ENCODE measurements around the gene UBE2D3. TPM values are rescaled to one million over a fixed set of nuclear protein-coding genes. Genes with fewer than 3 reads are reported as not detected.

Gene UBE2D3
- total RNA-seq, 3 donors from 2014 or later: 575 to 579 (median 577) TPM

DNA sequence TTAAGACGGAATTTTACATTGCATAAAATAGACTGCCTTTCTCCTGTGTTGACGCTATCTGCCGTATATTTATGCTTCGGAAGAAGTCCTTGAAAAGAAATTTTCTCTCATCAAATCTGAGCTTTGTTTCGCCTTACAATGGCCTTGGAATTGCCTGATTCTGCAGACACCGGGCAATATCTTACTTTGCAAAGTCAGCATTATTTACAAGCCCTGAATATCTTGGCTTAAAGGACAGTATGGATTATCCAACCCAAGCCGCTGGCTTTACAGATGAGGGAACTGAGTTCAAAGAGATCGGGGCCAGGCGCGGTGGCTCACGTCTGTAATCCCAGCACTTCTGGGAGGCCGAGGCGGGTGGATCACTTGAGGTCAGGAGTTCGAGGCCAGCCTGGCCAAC lies 65.4 kb downstream of the UBE2D3 start:
- Mint-ChIP-seq H3K4me3 (peak overlapping the region; percentile 92), H3K9me3 (no peaks in the 10 kb centered on the region), H3K27me3 (ENCODE audit: low read depth) (no peaks in the 10 kb centered on the region), H3K4me1 (ENCODE audit: low read depth) (peaks cover 30% of the 10 kb centered on the region), H3K36me3 (ENCODE audit: insufficient read depth) (peaks cover 3% of the 10 kb centered on the region)
- ATAC-seq (no peak), DNase-seq (no peak)

DNA sequence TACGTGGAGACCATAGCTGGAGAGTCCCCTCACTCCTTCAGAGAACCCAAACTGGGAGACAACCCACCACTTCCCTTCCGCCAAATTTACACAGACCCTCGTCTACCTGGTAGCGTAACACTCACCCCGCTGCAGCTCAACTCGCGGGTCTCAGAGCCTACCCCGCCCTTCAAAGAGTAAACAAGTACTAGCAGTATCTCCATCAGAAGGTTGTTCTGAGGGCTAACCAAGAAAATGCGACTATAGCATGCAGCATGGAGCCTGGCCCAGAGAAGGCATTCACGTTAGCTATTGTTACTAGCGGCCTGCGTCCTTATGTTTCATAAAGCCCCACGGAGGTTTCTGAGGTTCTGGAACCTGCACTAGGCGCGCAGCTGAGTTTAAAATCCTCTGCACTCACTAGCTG lies 66.1 kb downstream of the UBE2D3 start:
- DNase-seq (no peak), ATAC-seq (peak in 1 of 2 donors; percentile 16)
- H3K4me3 Mint-ChIP-seq: peak overlapping the region; percentile 92
- H3K9me3 Mint-ChIP-seq: no peaks in the 10 kb centered on the region
- peaks cover 31% of the 10 kb centered on the region for H3K4me1 Mint-ChIP-seq (ENCODE audit: low read depth)
- H3K36me3 Mint-ChIP-seq (ENCODE audit: insufficient read depth): peaks cover 3% of the 10 kb centered on the region
- no peaks in the 10 kb centered on the region for H3K27me3 Mint-ChIP-seq (ENCODE audit: low read depth)

DNA sequence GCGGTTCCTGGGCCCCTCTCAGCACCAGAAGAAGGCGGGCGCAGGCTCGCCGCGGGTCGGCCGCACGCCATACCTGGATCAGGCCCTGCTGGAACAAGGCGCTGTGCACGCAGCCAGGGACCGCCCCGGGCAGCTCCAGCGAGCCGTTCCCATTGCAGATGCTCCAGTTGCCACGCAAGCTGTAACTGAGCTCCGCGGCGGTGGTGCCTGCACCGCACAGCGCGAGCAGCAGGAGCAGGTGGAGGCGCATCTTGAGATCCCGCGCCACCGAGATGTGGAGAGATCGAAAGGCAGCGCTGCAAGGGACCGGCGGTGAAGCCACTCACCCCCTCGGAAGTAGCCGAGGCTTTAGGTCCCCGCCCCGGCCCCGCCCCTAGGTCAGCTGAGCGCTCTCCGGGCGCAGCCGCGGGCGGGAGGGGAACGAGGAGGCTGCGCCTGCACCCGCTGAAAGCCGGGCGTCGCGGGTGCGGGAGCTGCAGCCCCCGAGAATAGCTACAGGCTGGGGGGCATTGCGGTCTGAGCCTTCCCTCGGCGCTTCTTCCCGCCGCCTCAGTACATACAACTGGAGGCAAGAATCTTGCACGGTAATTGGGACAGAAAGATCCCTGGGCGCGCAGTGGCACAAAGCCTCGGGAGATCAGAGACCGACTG lies 66.6 kb downstream of the UBE2D3 start, which contains the start of gene MANBA:
MANBA (minus strand) TSS at position 324 of the 651 bp plus-strand sequence; CDS start at position 250, 74 bp downstream.
- Mint-ChIP-seq H3K27me3 (ENCODE audit: low read depth) (no peaks in the 10 kb centered on the region), H3K36me3 (ENCODE audit: insufficient read depth) (peaks cover 3% of the 10 kb centered on the region), H3K4me1 (ENCODE audit: low read depth) (peaks cover 36% of the 10 kb centered on the region), H3K4me3 (peak within 1 kb of the TSS; percentile 92), H3K9me3 (no peaks in the 10 kb centered on the region)
- ATAC-seq: peak; percentile 95 to 97
- peak; percentile 70 for DNase-seq

DNA sequence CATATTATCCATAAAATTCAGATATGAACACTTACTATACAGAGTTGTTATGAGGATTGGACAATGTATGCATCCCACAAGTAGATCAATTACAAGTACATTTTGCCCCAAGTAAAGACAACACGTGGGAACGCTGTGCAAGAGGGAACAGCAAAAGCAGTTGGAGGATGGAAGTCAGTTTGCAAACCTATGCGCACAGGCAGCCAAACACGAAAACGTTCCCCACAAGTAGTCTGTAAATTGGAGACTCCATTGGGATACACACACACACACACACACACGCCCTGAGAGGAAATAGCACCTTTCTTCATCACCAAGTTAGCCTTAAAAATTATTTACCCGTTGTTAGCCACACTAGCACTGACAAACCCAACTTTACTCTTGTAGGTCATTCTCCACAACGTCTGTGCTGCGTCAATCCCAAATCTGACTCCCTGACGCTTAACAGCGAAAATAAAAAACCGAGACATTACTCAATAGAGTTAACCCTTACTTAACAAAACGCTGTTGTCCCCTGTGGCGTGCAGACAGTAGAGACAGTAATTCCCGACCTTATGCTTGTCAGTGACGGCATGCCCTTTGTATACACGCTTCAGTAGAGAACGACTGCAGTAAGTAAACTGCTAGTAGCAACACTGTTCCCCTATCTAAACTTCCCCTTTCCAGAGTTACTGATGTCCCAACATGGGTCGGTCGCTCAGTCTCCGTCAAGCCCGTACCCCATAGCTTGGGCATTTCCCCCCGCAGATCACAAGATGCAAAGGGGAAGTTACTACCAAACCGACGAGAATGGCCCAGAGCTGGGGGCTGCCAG lies 67.3 kb downstream of the UBE2D3 start:
- Mint-ChIP-seq H3K9me3 (no peaks in the 10 kb centered on the region), H3K4me1 (ENCODE audit: low read depth) (peaks cover 36% of the 10 kb centered on the region), H3K36me3 (ENCODE audit: insufficient read depth) (peaks cover 3% of the 10 kb centered on the region), H3K4me3 (peak overlapping the region; percentile 92), H3K27me3 (ENCODE audit: low read depth) (no peaks in the 10 kb centered on the region)
- DNase-seq: no peak
- ATAC-seq: peak; percentile 41 to 48

DNA sequence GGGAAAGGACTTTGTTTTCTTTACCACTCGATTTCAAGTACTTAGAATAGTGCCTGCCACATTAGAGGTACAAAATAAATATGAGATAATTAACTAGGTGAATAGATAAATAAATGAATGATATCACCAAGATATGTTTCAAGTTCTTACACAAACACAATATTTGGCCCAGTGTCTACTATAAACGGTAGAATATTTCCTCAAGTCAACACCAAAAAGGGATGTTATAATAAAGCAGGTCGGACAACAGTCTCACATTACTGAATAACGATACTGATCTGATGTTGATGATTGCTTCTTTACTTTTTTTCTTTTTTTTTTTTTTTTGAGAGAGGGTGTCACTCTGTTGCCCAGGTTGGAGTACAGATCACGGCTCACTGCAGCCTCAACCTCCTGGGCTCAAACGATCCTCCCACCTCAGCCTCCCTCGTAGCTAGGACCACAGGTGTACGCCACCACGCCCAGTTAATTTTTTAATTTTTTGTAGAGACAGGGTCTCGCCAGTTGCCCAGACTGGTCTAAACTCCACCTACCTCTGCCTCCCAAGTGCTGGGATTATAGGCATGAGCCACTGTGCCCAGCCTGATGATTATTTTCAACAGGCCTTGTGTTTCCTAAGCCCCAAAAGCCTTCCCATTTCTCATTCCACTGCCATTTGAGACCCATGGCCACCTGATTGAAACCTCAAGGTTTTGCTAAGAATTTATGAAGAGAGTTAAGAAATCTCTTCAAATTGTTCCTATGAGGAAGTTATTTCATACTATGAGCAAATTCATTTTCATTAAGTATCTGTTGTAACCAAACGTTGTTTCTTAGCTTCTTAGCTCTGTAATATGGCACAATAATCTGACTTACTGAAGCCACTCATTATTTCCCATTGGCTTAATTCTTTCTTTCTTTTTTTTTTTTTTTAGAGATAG lies 68.8 kb downstream of the UBE2D3 start:
- Mint-ChIP-seq H3K4me3 (no peak overlapping the region), H3K4me1 (ENCODE audit: low read depth) (peaks cover 36% of the 10 kb centered on the region), H3K27me3 (ENCODE audit: low read depth) (no peaks in the 10 kb centered on the region), H3K9me3 (no peaks in the 10 kb centered on the region), H3K36me3 (ENCODE audit: insufficient read depth) (peaks cover 3% of the 10 kb centered on the region)
- DNase-seq (no peak), ATAC-seq (no peak)

DNA sequence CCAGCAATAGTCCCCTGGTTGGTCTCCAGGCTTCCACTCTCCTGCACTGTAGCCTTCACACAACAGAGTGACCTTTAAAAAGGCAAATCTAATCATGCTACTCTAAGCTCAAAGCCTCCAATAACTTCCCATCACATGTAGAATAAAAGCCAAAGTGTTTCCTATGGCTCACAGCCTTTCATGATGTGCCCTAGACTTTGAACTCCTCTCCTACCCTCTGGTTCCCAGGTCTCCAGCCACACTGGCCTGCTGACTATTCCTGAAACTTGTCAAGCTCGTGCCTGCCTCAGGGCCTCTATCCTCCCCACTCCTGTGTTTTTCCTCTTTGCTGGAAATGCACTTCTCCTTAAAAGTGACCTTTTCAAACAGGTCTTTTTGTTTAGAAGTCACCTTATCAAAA lies 69.7 kb downstream of the UBE2D3 start:
- Mint-ChIP-seq H3K4me3 (no peak overlapping the region), H3K9me3 (no peaks in the 10 kb centered on the region), H3K36me3 (ENCODE audit: insufficient read depth) (peaks cover 3% of the 10 kb centered on the region), H3K27me3 (ENCODE audit: low read depth) (no peaks in the 10 kb centered on the region), H3K4me1 (ENCODE audit: low read depth) (peaks cover 36% of the 10 kb centered on the region)
- no peak for DNase-seq
- no peak for ATAC-seq

DNA sequence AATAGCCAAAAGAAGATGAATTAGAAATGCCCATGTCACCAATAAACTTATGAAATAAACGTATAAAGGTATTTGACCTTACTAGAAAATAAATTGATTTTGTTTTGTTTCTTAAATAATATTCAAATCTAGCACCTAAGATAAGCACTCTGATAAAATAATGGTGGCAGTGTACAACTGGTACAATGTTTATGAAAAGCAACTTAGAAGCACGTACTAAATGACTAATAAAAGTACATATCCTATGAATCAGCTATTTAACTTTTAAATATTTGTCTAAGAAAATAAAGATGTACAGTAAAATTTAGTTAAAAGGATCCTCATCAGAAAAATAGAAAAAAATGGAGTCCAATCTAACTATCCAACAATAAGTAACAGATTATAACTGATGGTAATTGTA lies 73.3 kb downstream of the UBE2D3 start:
- Mint-ChIP-seq H3K9me3 (no peaks in the 10 kb centered on the region), H3K36me3 (ENCODE audit: insufficient read depth) (peaks cover 12% of the 10 kb centered on the region), H3K27me3 (ENCODE audit: low read depth) (no peaks in the 10 kb centered on the region), H3K4me3 (no peak overlapping the region), H3K4me1 (ENCODE audit: low read depth) (peaks cover 15% of the 10 kb centered on the region)
- ATAC-seq (no peak), DNase-seq (no peak)

DNA sequence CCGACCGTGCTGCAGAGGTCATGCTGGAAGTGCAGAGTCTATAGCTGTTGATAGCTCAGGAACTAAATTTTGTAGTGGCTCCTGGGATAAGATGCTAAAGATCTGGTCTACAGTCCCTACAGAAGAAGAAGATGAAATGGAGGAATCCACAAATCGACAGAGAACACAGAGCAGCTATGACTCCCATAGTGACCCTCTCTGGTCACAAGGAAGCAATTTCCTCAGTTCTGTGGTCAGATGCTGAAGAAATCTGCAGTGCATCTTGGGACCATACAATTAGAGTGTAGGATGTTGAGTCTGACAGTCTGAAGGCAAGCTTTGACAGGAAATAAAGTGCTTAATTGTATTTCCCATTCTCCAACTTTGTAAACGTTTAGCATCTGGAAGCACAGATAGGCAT lies 75.4 kb downstream of the UBE2D3 start:
- Mint-ChIP-seq H3K4me3 (no peak overlapping the region), H3K36me3 (ENCODE audit: insufficient read depth) (peaks cover 9% of the 10 kb centered on the region), H3K4me1 (ENCODE audit: low read depth) (peaks cover 6% of the 10 kb centered on the region), H3K27me3 (ENCODE audit: low read depth) (no peaks in the 10 kb centered on the region), H3K9me3 (no peaks in the 10 kb centered on the region)
- ATAC-seq (no peak), DNase-seq (no peak)

Other genes starting within 250 kb of the UBE2D3 start
- gene MANBA, start 66.6 kb downstream of the UBE2D3 start, total RNA-seq: 1 to 10 TPM; 2.6 to 4.6 (median 2.7) TPM
- gene CISD2, start 41.4 kb upstream of the UBE2D3 start, total RNA-seq: 10 to 100 TPM; 29.0 to 36.9 (median 29.1) TPM
- gene SLC9B1, start 192.2 kb upstream of the UBE2D3 start, total RNA-seq: under 1 TPM; 0.47 to 0.68 (median 0.56) TPM
- gene SLC9B2, start 249.2 kb upstream of the UBE2D3 start, total RNA-seq: 10 to 100 TPM; 41.7 to 47.0 (median 44.4) TPM